Measurements from ENCODE around the gene IMP4. TPM values are rescaled to one million over a fixed set of nuclear protein-coding genes. Genes with fewer than 3 reads are reported as not detected.
A peak's percentile ranks its signal among the peaks of the same experiment; 100 is the strongest.

IMP4 gene
- polyA plus RNA-seq, 3 donors, result 57.6 to 81.2 (median 58.5) TPM

- H3K27ac Mint-ChIP-seq, result peak overlapping the region in 1 of 7 donors; percentile 50
- TF ChIP-seq, protein P1, sequence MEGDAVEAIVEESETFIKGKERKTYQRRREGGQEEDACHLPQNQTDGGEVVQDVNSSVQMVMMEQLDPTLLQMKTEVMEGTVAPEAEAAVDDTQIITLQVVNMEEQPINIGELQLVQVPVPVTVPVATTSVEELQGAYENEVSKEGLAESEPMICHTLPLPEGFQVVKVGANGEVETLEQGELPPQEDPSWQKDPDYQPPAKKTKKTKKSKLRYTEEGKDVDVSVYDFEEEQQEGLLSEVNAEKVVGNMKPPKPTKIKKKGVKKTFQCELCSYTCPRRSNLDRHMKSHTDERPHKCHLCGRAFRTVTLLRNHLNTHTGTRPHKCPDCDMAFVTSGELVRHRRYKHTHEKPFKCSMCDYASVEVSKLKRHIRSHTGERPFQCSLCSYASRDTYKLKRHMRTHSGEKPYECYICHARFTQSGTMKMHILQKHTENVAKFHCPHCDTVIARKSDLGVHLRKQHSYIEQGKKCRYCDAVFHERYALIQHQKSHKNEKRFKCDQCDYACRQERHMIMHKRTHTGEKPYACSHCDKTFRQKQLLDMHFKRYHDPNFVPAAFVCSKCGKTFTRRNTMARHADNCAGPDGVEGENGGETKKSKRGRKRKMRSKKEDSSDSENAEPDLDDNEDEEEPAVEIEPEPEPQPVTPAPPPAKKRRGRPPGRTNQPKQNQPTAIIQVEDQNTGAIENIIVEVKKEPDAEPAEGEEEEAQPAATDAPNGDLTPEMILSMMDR (IDR thresholded peaks at IDR 0.05), result no peak
- Histone ChIP-seq H3K4me3 (replicated peaks in 1 of 3; ENCODE audit: low read depth in 2 of 3, low read length in 3 of 3) (no peak overlapping the region), H3K27ac (ENCODE audit: low read depth in 1 of 2, low read length in 2 of 2) (no peak overlapping the region), H3K9me3 (replicated peaks in 1 of 2; ENCODE audit: control insufficient read depth in 1 of 2, insufficient read depth in 1 of 2, low read length in 2 of 2) (no peaks in the 10 kb centered on the region), H3K9ac (ENCODE audit: insufficient read depth, low read length, poor library complexity, severe bottlenecking) (no peak overlapping the region), H2AFZ (ENCODE audit: insufficient read depth, low read depth, low read length, poor library complexity, severe bottlenecking) (no peak overlapping the region), H4K20me1 (ENCODE audit: insufficient read depth, low read length) (peaks cover 20% of the 10 kb centered on the region), H3K4me2 (replicated peaks; ENCODE audit: extremely low read depth, low read length, poor library complexity, severe bottlenecking) (no peak overlapping the region), H3K4me1 (ENCODE audit: control insufficient read depth in 1 of 2, insufficient read depth in 2 of 2, low read length in 2 of 2) (peaks cover 17 to 23% of the 10 kb centered on the region in 2 donors), H3K79me2 (ENCODE audit: insufficient read depth, low read length) (peaks cover 15% of the 10 kb centered on the region), H3K27me3 (ENCODE audit: control insufficient read depth in 2 of 2, insufficient read depth in 2 of 2, low read length in 2 of 2) (no peaks in the 10 kb centered on the region), H3K36me3 (replicated peaks in 1 of 2; ENCODE audit: control insufficient read depth in 1 of 2, insufficient read depth in 2 of 2, low read length in 2 of 2) (peaks cover 7 to 27% of the 10 kb centered on the region in 2 donors)
- H3K27me3 Mint-ChIP-seq (ENCODE audit: low read depth in 3 of 3), result peaks cover 0 to 2% (median 0%) of the 10 kb centered on the region in 3 donors
- H3K9me3 Mint-ChIP-seq, result peaks cover 0 to 1% (median 0%) of the 10 kb centered on the region in 7 donors
- no CpG with 5 or more reads among the region's 5 CpGs for WGBS (ENCODE audit: insufficient coverage)
- DNase-seq, result no peak
- peaks cover 25% of the 10 kb centered on the region for H3K4me1 Mint-ChIP-seq
- no peak overlapping the region for H3K4me3 Mint-ChIP-seq
- intact Hi-C loops (cut with micrococcal nuclease), result no loop called here
- peaks cover 28 to 42% of the 10 kb centered on the region in 2 donors for H3K36me3 Mint-ChIP-seq
Measured at GRCh38 chr2:130359466-130359865, 16.8 kb downstream of the IMP4 start.

GRCh38 chr2:130363479-130363878, 20.8 kb downstream of the IMP4 start:
- peaks cover 29% of the 10 kb centered on the region for H4K20me1 ChIP-seq (ENCODE audit: insufficient read depth, low read length)
- H3K4me2 ChIP-seq (replicated peaks; ENCODE audit: extremely low read depth, low read length, poor library complexity, severe bottlenecking), result no peak overlapping the region
- TF ChIP-seq, protein P1 (IDR thresholded peaks at IDR 0.05), result no peak
- no peak overlapping the region for H3K27ac ChIP-seq (ENCODE audit: low read depth in 1 of 2, low read length in 2 of 2)
- H3K4me1 Mint-ChIP-seq, result peaks cover 21% of the 10 kb centered on the region
- H3K9ac ChIP-seq (ENCODE audit: insufficient read depth, low read length, poor library complexity, severe bottlenecking), result no peak overlapping the region
- H3K27me3 Mint-ChIP-seq (ENCODE audit: low read depth in 3 of 3), result no peaks in the 10 kb centered on the region
- peaks cover 0 to 1% (median 0%) of the 10 kb centered on the region in 7 donors for H3K9me3 Mint-ChIP-seq
- intact Hi-C loops (cut with micrococcal nuclease), result no loop called here
- no peak for DNase-seq
- H3K36me3 Mint-ChIP-seq, result peaks cover 33 to 54% of the 10 kb centered on the region in 2 donors
- peaks cover 29% of the 10 kb centered on the region for H3K79me2 ChIP-seq (ENCODE audit: insufficient read depth, low read length)
- H2AFZ ChIP-seq (ENCODE audit: insufficient read depth, low read depth, low read length, poor library complexity, severe bottlenecking), result no peak overlapping the region
- H3K9me3 ChIP-seq (replicated peaks in 1 of 2; ENCODE audit: control insufficient read depth in 1 of 2, insufficient read depth in 1 of 2, low read length in 2 of 2), result no peaks in the 10 kb centered on the region
- H3K27me3 ChIP-seq (ENCODE audit: control insufficient read depth in 2 of 2, insufficient read depth in 2 of 2, low read length in 2 of 2), result no peaks in the 10 kb centered on the region
- H3K36me3 ChIP-seq (replicated peaks in 1 of 2; ENCODE audit: control insufficient read depth in 1 of 2, insufficient read depth in 2 of 2, low read length in 2 of 2), result peaks cover 7 to 23% of the 10 kb centered on the region in 2 donors
- H3K4me3 ChIP-seq (replicated peaks in 1 of 3; ENCODE audit: low read depth in 2 of 3, low read length in 3 of 3), result no peak overlapping the region
- H3K4me1 ChIP-seq (ENCODE audit: control insufficient read depth in 1 of 2, insufficient read depth in 2 of 2, low read length in 2 of 2), result peaks cover 6 to 7% of the 10 kb centered on the region in 2 donors
- H3K27ac Mint-ChIP-seq, result no peak overlapping the region
- H3K4me3 Mint-ChIP-seq, result no peak overlapping the region

Measured in CD14-positive monocyte (primary cell).